T-helper 22 cell (primary cell): ENCODE measurements around the gene ARHGEF10L.

Experiments used
- DNase-seq: peaks from one replicate; pipeline ENCODE4 v3.0.0-alpha.2; 2020; ENCODE audit warnings: low read depth

Gene ARHGEF10L

GRCh38 chr1:17588048-17588871 lies 48.8 kb downstream of the ARHGEF10L start:
- no peak for DNase-seq

- no peak for DNase-seq
Observed at GRCh38 chr1:17591814-17592430, 52.4 kb downstream of the ARHGEF10L start.

- DNase-seq: no peak
Observed at GRCh38 chr1:17594026-17594425, 54.5 kb downstream of the ARHGEF10L start.

GRCh38 chr1:17594690-17595601 lies 55.4 kb downstream of the ARHGEF10L start:
- no peak for DNase-seq

- no peak for DNase-seq
Observed at GRCh38 chr1:17595602-17595925, 56.1 kb downstream of the ARHGEF10L start.

GRCh38 chr1:17596186-17596585 lies 56.7 kb downstream of the ARHGEF10L start:
- no peak for DNase-seq

GRCh38 chr1:17596651-17597509 lies 57.4 kb downstream of the ARHGEF10L start:
- no peak for DNase-seq

- no peak for DNase-seq
Observed at GRCh38 chr1:17597651-17598050, 58.2 kb downstream of the ARHGEF10L start.

GRCh38 chr1:17598251-17598650 lies 58.8 kb downstream of the ARHGEF10L start:
- DNase-seq: no peak

- no peak for DNase-seq
Observed at GRCh38 chr1:17599291-17599953, 59.9 kb downstream of the ARHGEF10L start.

- no peak for DNase-seq
Observed at GRCh38 chr1:17599954-17600300, 60.4 kb downstream of the ARHGEF10L start.

GRCh38 chr1:17600321-17600720 lies 60.8 kb downstream of the ARHGEF10L start:
- no peak for DNase-seq

GRCh38 chr1:17601643-17602382 lies 62.3 kb downstream of the ARHGEF10L start:
- no peak for DNase-seq

GRCh38 chr1:17603091-17603841 lies 63.8 kb downstream of the ARHGEF10L start:
- no peak for DNase-seq

GRCh38 chr1:17605582-17606344 lies 66.3 kb downstream of the ARHGEF10L start:
- no peak for DNase-seq

GRCh38 chr1:17606826-17607440 lies 67.4 kb downstream of the ARHGEF10L start:
- no peak for DNase-seq

- no peak for DNase-seq
Observed at GRCh38 chr1:17607644-17608581, 68.4 kb downstream of the ARHGEF10L start.
